ENCODE data around the gene C16orf82.

GRCh38 chr16:27046958-27047518, 19.7 kb upstream of the C16orf82 start:
- no peak for TF ChIP-seq EP300 (conservative IDR thresholded peaks at IDR 0.05; ENCODE audit: poor library complexity, severe bottlenecking)
- TF ChIP-seq RAD21 (conservative IDR thresholded peaks at IDR 0.05), result no peak

Measured in neural cell (in vitro differentiated cells).